Fibroblast of pulmonary artery (primary cell): Measurements from ENCODE around the gene CDH11.

Experiments
- DNase-seq: peaks from one replicate; pipeline ENCODE4 v3.0.0-alpha.2; 2010; ENCODE audit warnings: low read depth
- H3K4me3 ChIP-seq: replicated peaks from 2 replicates; pipeline ENCODE4 v1.5.1; 2011; ENCODE audit warnings: low read depth, mild to moderate bottlenecking, control low read depth, low read length, moderate library complexity
- CTCF ChIP-seq: IDR thresholded peaks from 2 replicates; pipeline ENCODE4 v1.5.1; 2011; ENCODE audit warnings: mild to moderate bottlenecking, control low read depth, low read length, inconsistent platforms; ENCODE audit errors: missing control alignments

CDH11 gene

GRCh38 chr16:65117811-65118448, 3.9 kb downstream of the CDH11 start:
- H3K4me3 ChIP-seq: peak overlapping the region; percentile 22
- TF ChIP-seq CTCF: peak; percentile 97
- DNase-seq: peak; percentile 91

GRCh38 chr16:65116818-65117430, 4.9 kb downstream of the CDH11 start:
- H3K4me3 ChIP-seq: no peak overlapping the region
- DNase-seq: no peak
- TF ChIP-seq CTCF: no peak

- no peak overlapping the region for H3K4me3 ChIP-seq
- no peak for TF ChIP-seq CTCF
- DNase-seq: no peak
These were observed 5.6 kb downstream of the CDH11 start for GRCh38 chr16:65116216-65116615.

- no peak for DNase-seq
- no peak overlapping the region for H3K4me3 ChIP-seq
- TF ChIP-seq CTCF: no peak
These were observed 7.3 kb downstream of the CDH11 start for GRCh38 chr16:65114527-65114926.

GRCh38 chr16:65113441-65113840, 8.4 kb downstream of the CDH11 start:
- H3K4me3 ChIP-seq: no peak overlapping the region
- DNase-seq: no peak
- TF ChIP-seq CTCF: no peak

GRCh38 chr16:65111306-65111705, 10.6 kb downstream of the CDH11 start:
- DNase-seq: no peak
- TF ChIP-seq CTCF: no peak
- H3K4me3 ChIP-seq: no peak overlapping the region

GRCh38 chr16:65106757-65107156, 15.1 kb downstream of the CDH11 start:
- no peak for TF ChIP-seq CTCF
- DNase-seq: peak; percentile 25
- no peak overlapping the region for H3K4me3 ChIP-seq
